GM21737 (cell line): ENCODE measurements around the gene ALKBH3.
A peak's percentile ranks its signal among the peaks of the same experiment; 100 is the strongest.

Experiments
- ATAC-seq: cut with Tn5 transposase; IDR thresholded peaks from one replicate; pipeline ENCODE4 v1.9.1; 2021; ENCODE audit warnings: mild to moderate bottlenecking, moderate library complexity; ENCODE audit not compliant: unreplicated experiment

The ALKBH3 gene

GRCh38 chr11:43892851-43893250 is 12.2 kb downstream of the ALKBH3 start:
- ATAC-seq = no peak

- no peak for ATAC-seq
Measured at GRCh38 chr11:43894546-43894945, 13.9 kb downstream of the ALKBH3 start.

GRCh38 chr11:43895601-43896000 is 15.0 kb downstream of the ALKBH3 start:
- no peak for ATAC-seq

GRCh38 chr11:43898574-43898973 is 17.9 kb downstream of the ALKBH3 start:
- no peak for ATAC-seq

GRCh38 chr11:43899094-43899493 is 18.5 kb downstream of the ALKBH3 start:
- ATAC-seq = no peak

- no peak for ATAC-seq
Measured at GRCh38 chr11:43901551-43901950, 20.9 kb downstream of the ALKBH3 start.

GRCh38 chr11:43903078-43903477 is 22.4 kb downstream of the ALKBH3 start:
- no peak for ATAC-seq

- ATAC-seq = no peak
Measured at GRCh38 chr11:43903969-43904368, 23.3 kb downstream of the ALKBH3 start.

- ATAC-seq = no peak
Measured at GRCh38 chr11:43904742-43905535, 24.3 kb downstream of the ALKBH3 start.

GRCh38 chr11:43905813-43906241 is 25.2 kb downstream of the ALKBH3 start:
- ATAC-seq = no peak

GRCh38 chr11:43907028-43907975 is 26.7 kb downstream of the ALKBH3 start:
- ATAC-seq = no peak

- ATAC-seq = no peak
Measured at GRCh38 chr11:43908191-43908590, 27.6 kb downstream of the ALKBH3 start.

GRCh38 chr11:43908683-43909082 is 28.1 kb downstream of the ALKBH3 start:
- no peak for ATAC-seq

GRCh38 chr11:43913829-43914380 is 33.3 kb downstream of the ALKBH3 start:
- no peak for ATAC-seq

GRCh38 chr11:43914466-43914865 is 33.8 kb downstream of the ALKBH3 start:
- no peak for ATAC-seq

GRCh38 chr11:43916621-43917020 is 36.0 kb downstream of the ALKBH3 start:
- ATAC-seq = no peak

GRCh38 chr11:43917851-43918250 is 37.2 kb downstream of the ALKBH3 start:
- no peak for ATAC-seq

- no peak for ATAC-seq
Measured at GRCh38 chr11:43918662-43919061, 38.0 kb downstream of the ALKBH3 start.

- no peak for ATAC-seq
Measured at GRCh38 chr11:43919852-43920597, 39.4 kb downstream of the ALKBH3 start.

GRCh38 chr11:43920598-43921419 is 40.2 kb downstream of the ALKBH3 start:
- peak; percentile 48 for ATAC-seq
